Suprapubic skin (tissue), 4 donors: Measurements from ENCODE around the gene CPT1B. TPM values are rescaled to one million over a fixed set of nuclear protein-coding genes. Genes with fewer than 3 reads are reported as not detected.

Experiments
- DNase-seq, 2 donors: peaks; one replicate each; pipeline ENCODE4 v3.0.0-alpha.2; 2019; ENCODE audit warnings: low spot score in 2 of 2
- H3K27ac ChIP-seq: fragments of 200-600 bp; sonication (generic); one replicate; pipeline ENCODE4 v1.5.1; 2019
- H3K27me3 ChIP-seq: fragments of 200-600 bp; sonication (generic); one replicate; pipeline ENCODE4 v1.5.1; 2019
- H3K36me3 ChIP-seq: fragments of 200-600 bp; sonication (generic); one replicate; pipeline ENCODE4 v1.5.1; 2019
- H3K4me1 ChIP-seq: fragments of 200-600 bp; sonication (generic); one replicate; pipeline ENCODE4 v1.5.1; 2019
- H3K4me3 ChIP-seq: fragments of 200-600 bp; sonication (generic); one replicate; pipeline ENCODE4 v1.5.1; 2019; ENCODE audit warnings: mild to moderate bottlenecking
- H3K9me3 ChIP-seq: fragments of 200-600 bp; sonication (generic); one replicate; pipeline ENCODE4 v1.5.1; 2019
- EP300 ChIP-seq: sonication (generic); formaldehyde crosslinking; IDR thresholded peaks from one replicate; pipeline ENCODE4 v1.6.1; 2017; ENCODE audit warnings: antibody characterized with exemption
- POLR2A ChIP-seq, 2 donors: fragments of 450-650 bp; IDR thresholded peaks; one replicate each; pipeline ENCODE4 v1.6.1; 2017; ENCODE audit warnings: antibody characterized with exemption in 2 of 2, mild to moderate bottlenecking in 2 of 2, moderate library complexity in 2 of 2
- POLR2AphosphoS5 ChIP-seq, 3 donors: sonication (generic); formaldehyde crosslinking; IDR thresholded peaks; one replicate each; pipeline ENCODE4 v1.6.1; 2017; ENCODE audit warnings: antibody characterized with exemption in 3 of 3
- WGBS: methylation state at CpG from one replicate; pipeline ENCODE4 v1.1.5; 2018; 5-methylcytosine and 5-hydroxymethylcytosine counted together
- total RNA-seq, 4 donors: library from RNA; depleted of rRNA; stranded (reverse); fragments of >200 nt; gene quantifications; one replicate each; pipeline ENCODE4 v1.1.0, GENCODE V29; 2016
- TF ChIP-seq, protein P1 (sequence below), 2 donors: fragments of 200-600 bp in 1 of 2; fragments of 450-650 bp in 1 of 2; sonication (generic) in 1 of 2; IDR thresholded peaks; one replicate each; pipeline ENCODE4 v1.5.1; 2016 to 2019; ENCODE audit warnings: antibody characterized with exemption in 2 of 2, mild to moderate bottlenecking in 1 of 2, moderate library complexity in 1 of 2

CPT1B gene
- total RNA-seq, 4 donors from 2014 or later: 12.7 to 46.6 (median 19.2) TPM

DNA sequence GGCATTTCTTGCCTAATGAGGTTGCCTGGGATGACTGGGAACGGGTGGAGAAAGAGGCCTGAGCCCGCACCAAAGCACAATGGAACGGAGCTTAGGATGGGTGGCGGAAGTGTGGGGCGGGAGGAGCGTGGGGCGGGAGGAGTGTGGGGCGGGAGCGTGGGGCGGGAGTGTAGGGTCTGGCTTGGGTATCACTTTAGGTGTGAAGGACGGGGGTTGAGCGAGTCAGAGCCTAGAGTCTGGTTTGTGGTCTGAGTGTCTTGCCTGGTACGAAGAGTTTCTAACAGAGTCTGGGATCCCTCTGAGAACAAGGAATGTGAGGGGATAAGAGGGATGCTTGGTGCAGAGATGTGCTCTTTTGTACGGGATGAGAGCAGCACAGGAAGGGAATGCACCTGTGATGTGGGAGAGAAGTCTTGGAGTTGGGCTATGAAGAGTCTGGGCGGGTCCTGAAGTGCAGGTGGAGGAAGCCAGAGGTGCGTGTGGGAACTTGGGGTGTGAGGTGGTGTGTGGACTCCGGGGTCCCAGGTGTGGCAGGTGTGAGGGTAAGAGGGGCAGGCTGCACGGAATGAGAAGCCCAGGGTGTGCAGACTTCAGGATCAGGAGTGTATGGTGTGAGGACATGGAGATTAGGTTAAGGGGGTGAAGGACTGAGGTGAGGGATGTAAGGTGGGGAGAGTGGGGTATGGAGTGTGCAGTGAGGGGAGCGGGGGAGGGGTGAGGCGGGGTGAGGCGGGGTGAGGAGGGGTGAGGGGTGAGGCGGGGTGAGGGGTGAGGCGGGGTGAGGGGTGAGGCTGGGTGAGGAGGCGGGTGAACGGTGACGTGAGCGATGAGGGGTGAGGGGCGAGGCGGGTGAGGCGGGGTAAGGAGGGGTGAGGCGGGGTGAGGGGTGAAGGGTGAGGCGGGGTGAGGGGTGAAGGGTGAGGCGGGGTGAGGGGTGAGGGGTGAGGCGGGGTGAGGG is 16.5 kb downstream of the CPT1B start:
- no peaks in the 10 kb centered on the region for H3K9me3 ChIP-seq
- H3K36me3 ChIP-seq: no peaks in the 10 kb centered on the region
- DNase-seq: peak in 1 of 2 donors; percentile 72
- no peak overlapping the region for H3K27ac ChIP-seq
- H3K4me1 ChIP-seq: peaks cover 16% of the 10 kb centered on the region
- H3K27me3 ChIP-seq: no peaks in the 10 kb centered on the region
- 76% methylated on average over 28 of the region's 34 CpGs for WGBS
- TF ChIP-seq EP300 (no peak), POLR2AphosphoS5 (IDR thresholded peaks at IDR 0.05) (no peak), POLR2A (IDR thresholded peaks at IDR 0.05) (no peak)
- TF ChIP-seq, protein P1, sequence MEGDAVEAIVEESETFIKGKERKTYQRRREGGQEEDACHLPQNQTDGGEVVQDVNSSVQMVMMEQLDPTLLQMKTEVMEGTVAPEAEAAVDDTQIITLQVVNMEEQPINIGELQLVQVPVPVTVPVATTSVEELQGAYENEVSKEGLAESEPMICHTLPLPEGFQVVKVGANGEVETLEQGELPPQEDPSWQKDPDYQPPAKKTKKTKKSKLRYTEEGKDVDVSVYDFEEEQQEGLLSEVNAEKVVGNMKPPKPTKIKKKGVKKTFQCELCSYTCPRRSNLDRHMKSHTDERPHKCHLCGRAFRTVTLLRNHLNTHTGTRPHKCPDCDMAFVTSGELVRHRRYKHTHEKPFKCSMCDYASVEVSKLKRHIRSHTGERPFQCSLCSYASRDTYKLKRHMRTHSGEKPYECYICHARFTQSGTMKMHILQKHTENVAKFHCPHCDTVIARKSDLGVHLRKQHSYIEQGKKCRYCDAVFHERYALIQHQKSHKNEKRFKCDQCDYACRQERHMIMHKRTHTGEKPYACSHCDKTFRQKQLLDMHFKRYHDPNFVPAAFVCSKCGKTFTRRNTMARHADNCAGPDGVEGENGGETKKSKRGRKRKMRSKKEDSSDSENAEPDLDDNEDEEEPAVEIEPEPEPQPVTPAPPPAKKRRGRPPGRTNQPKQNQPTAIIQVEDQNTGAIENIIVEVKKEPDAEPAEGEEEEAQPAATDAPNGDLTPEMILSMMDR (IDR thresholded peaks at IDR 0.05): no peak
- H3K4me3 ChIP-seq: no peak overlapping the region

DNA sequence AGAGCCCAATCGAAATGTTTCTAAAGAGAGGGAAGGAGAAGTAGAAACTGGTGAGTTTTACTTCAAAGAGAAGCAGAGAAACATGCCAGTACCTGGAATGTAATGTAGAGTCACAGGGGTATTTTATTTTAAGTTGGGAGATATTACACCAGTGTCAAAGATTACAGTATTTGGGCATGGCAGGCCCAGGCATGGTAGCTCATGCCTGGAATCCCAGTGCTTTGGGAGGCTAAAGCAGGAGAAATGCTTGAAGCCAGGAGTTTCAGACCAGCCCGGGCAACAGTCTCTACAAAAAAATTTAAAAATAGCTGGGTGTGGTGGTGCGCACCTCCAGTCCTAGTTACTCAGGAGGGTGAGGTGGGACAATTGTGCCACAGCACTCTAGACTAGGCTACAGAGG is 18.2 kb downstream of the CPT1B start:
- Histone ChIP-seq H3K27me3 (no peaks in the 10 kb centered on the region), H3K9me3 (no peaks in the 10 kb centered on the region), H3K4me1 (peaks cover 16% of the 10 kb centered on the region), H3K36me3 (no peaks in the 10 kb centered on the region), H3K27ac (no peak overlapping the region), H3K4me3 (no peak overlapping the region)
- TF ChIP-seq, protein P1 (IDR thresholded peaks at IDR 0.05): no peak
- TF ChIP-seq POLR2A (IDR thresholded peaks at IDR 0.05) (no peak), POLR2AphosphoS5 (IDR thresholded peaks at IDR 0.05) (no peak), EP300 (no peak)
- 55% methylated on average over 3 of the region's 3 CpGs for WGBS
- no peak for DNase-seq

DNA sequence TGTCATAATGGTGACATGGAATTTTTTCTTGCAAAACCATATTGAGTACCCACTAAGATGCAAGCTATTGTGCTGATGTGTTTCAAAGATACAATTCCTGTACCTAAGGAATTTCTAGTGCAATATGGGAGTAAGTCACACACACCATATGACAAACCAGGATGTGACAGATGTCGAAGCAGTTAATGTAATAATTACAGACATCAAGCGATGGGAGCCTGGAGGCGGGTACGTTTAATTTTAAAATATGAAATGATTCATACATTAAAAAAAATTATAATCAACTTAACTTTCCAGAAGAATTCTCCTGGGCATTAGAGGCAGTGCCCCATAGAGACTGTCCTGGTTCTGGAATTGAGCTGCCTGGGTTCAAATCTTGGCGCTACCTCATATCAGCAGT is 21.5 kb downstream of the CPT1B start:
- Histone ChIP-seq H3K27me3 (no peaks in the 10 kb centered on the region), H3K4me1 (peaks cover under 1% of the 10 kb centered on the region), H3K27ac (no peak overlapping the region), H3K9me3 (no peaks in the 10 kb centered on the region), H3K4me3 (no peak overlapping the region), H3K36me3 (no peaks in the 10 kb centered on the region)
- DNase-seq: no peak
- no peak for TF ChIP-seq EP300
- TF ChIP-seq, protein P1 (IDR thresholded peaks at IDR 0.05): no peak
- no peak for TF ChIP-seq POLR2A (IDR thresholded peaks at IDR 0.05)
- TF ChIP-seq POLR2AphosphoS5 (IDR thresholded peaks at IDR 0.05): no peak
- WGBS: 52% methylated on average over 5 of the region's 5 CpGs

DNA sequence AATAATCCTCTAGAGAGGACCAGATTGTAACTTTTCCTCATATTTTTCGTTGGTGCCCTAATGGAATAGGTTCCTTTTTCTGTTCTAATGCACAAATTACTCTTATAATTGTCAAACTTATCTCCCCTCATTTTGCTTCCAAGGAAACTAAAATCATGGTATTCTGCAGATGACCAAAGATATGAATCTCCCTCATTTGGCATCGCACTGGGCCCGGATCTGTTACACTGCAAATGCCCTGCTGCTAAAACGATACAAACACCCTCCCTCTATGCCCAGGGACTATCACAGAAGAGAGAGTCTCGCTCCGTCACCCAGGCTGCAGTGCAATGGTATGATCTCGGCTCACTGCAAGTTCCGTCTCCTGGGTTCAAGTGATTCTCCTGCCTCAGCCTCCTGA is 24.9 kb downstream of the CPT1B start:
- Histone ChIP-seq H3K4me1 (peaks cover 7% of the 10 kb centered on the region), H3K36me3 (no peaks in the 10 kb centered on the region), H3K27me3 (peaks cover 13% of the 10 kb centered on the region), H3K27ac (no peak overlapping the region), H3K9me3 (no peaks in the 10 kb centered on the region), H3K4me3 (no peak overlapping the region)
- 90% methylated on average over 8 of the region's 8 CpGs for WGBS
- TF ChIP-seq, protein P1 (IDR thresholded peaks at IDR 0.05): no peak
- no peak for TF ChIP-seq POLR2AphosphoS5 (IDR thresholded peaks at IDR 0.05)
- no peak for TF ChIP-seq POLR2A (IDR thresholded peaks at IDR 0.05)
- no peak for TF ChIP-seq EP300
- no peak for DNase-seq

DNA sequence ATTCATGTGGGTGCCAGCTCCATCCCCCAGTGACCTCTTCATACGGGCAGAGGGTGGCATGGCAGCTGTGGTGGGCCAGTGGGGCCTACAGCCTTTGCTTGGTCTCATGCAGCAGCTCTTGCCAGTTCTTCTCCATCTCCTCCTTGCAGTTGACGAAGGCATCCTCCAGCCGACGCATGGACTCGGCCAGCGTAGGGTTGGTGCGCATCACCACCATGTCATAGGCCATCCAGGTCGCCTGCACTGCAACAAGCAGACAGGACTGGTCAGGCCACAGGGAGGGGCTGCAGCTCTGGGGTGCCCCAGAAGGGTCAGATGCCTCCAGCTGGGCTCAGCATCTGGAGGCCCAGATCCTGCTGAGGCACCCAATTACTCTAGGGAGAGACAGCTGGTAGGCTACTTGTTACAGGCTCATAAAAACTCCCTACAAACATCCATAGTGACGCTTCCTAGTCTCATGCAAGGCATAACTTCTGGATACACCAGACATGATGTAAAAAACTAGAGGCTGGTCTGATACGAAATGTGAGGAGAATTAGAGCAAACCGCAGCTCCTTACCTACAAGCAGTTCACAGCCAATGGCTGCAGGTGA is 27.0 kb downstream of the CPT1B start:
- H3K36me3 ChIP-seq: no peaks in the 10 kb centered on the region
- TF ChIP-seq, protein P1 (IDR thresholded peaks at IDR 0.05): no peak
- TF ChIP-seq POLR2A (IDR thresholded peaks at IDR 0.05) (no peak), EP300 (no peak), POLR2AphosphoS5 (IDR thresholded peaks at IDR 0.05) (no peak)
- DNase-seq: no peak
- no peak overlapping the region for H3K4me3 ChIP-seq
- no peaks in the 10 kb centered on the region for H3K9me3 ChIP-seq
- peaks cover 20% of the 10 kb centered on the region for H3K4me1 ChIP-seq
- no peak overlapping the region for H3K27ac ChIP-seq
- WGBS: 95% methylated on average over 9 of the region's 11 CpGs
- peaks cover 31% of the 10 kb centered on the region for H3K27me3 ChIP-seq
